Breast epithelium (tissue), 4 donors: ENCODE results near the gene SLC34A3. TPM values are rescaled to one million over a fixed set of nuclear protein-coding genes. Genes with fewer than 3 reads are reported as not detected.

Experiments used
- DNase-seq, 2 donors: peaks; one replicate each; pipeline ENCODE4 v3.0.0-alpha.2; 2019; ENCODE audit warnings: low spot score in 2 of 2
- H3K27ac ChIP-seq, 2 donors: fragments of 200-600 bp; sonication (generic) in 1 of 2; one replicate each; pipeline ENCODE4 v1.5.1; 2016 to 2019; ENCODE audit warnings: mild to moderate bottlenecking in 1 of 2
- H3K27me3 ChIP-seq, 2 donors: fragments of 200-600 bp; sonication (generic) in 1 of 2; one replicate each; pipeline versions ENCODE4 v1.5.1 to v1.6.0; 2017 to 2019; ENCODE audit warnings: control low read depth in 1 of 2, mild to moderate bottlenecking in 1 of 2
- H3K36me3 ChIP-seq: fragments of 200-600 bp; one replicate; pipeline ENCODE4 v1.5.1; 2019
- H3K4me1 ChIP-seq, 2 donors: fragments of 200-600 bp; sonication (generic); one replicate each; pipeline ENCODE4 v1.5.1; 2016 to 2019; ENCODE audit warnings: control low read depth in 1 of 2
- H3K4me3 ChIP-seq, 3 donors: fragments of 200-600 bp; sonication (generic); 1 replicate in 2 of 3; 2 replicates in 1 of 3; pipeline ENCODE4 v1.5.1; 2016 to 2019; ENCODE audit warnings: mild to moderate bottlenecking in 3 of 3, moderate library complexity in 2 of 3
- H3K9me3 ChIP-seq, 2 donors: fragments of 200-600 bp; sonication (generic) in 1 of 2; one replicate each; pipeline ENCODE4 v1.5.1; 2016 to 2019; ENCODE audit warnings: control low read depth in 1 of 2
- CTCF ChIP-seq, 3 donors: fragments of 450-650 bp; IDR thresholded peaks; one replicate each; pipeline ENCODE4 v1.5.1; 2016 to 2017; ENCODE audit warnings: antibody characterized with exemption in 3 of 3, mild to moderate bottlenecking in 3 of 3, moderate library complexity in 3 of 3
- POLR2A ChIP-seq: fragments of 450-650 bp; IDR thresholded peaks from one replicate; pipeline ENCODE4 v1.6.1; 2016; ENCODE audit warnings: antibody characterized with exemption, mild to moderate bottlenecking, moderate library complexity
- POLR2AphosphoS5 ChIP-seq, 3 donors: sonication (generic); formaldehyde crosslinking; IDR thresholded peaks; one replicate each; pipeline ENCODE4 v1.6.1; 2017; ENCODE audit warnings: antibody characterized with exemption in 3 of 3
- intact Hi-C: fragments of 100-400 bp; cut with DNase I; formaldehyde crosslinking; loops from one replicate; pipeline ENCODE4 v1.15.1; 2023; ENCODE audit warnings: low total_unique reads
- total RNA-seq, 3 donors: library from RNA; depleted of rRNA; stranded (reverse); fragments of >200 nt; gene quantifications; one replicate each; pipeline ENCODE4 v1.1.0, GENCODE V29; 2016

SLC34A3 gene
- total RNA-seq, 3 donors from 2014 or later, result not detected

DNA sequence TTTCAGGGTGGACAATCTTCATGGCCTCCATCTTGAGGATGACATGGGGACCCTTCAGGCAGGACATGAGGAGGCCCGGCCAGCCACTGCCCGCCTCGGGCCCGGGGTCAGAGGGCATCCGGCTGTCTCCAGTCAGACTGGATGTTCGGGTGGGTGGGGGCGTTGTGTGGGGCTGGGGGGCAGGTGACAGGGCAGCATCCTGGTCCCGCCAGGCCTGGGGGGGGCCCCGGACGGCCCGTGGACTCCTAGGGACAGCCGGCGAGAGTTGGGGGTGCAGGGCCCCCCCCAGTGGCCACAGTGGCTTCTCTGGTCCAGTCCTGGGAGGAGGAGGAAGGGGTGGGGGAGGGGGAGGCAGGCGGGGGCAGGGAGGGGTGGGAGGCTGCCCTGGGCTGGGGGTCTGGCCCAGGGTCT lies 9.6 kb upstream of the SLC34A3 start:
- H3K9me3 ChIP-seq, result no peaks in the 10 kb centered on the region
- TF ChIP-seq CTCF (IDR thresholded peaks at IDR 0.05), result no peak
- no peak for TF ChIP-seq POLR2AphosphoS5 (IDR thresholded peaks at IDR 0.05)
- TF ChIP-seq POLR2A, result no peak
- no peaks in the 10 kb centered on the region for H3K36me3 ChIP-seq
- intact Hi-C loops, result no loop called here
- no peaks in the 10 kb centered on the region for H3K27me3 ChIP-seq
- DNase-seq, result no peak
- peaks cover 7 to 25% of the 10 kb centered on the region in 2 donors for H3K4me1 ChIP-seq
- no peak overlapping the region for H3K27ac ChIP-seq
- peak overlapping the region; percentile 35 to 85 (median 77) for H3K4me3 ChIP-seq

DNA sequence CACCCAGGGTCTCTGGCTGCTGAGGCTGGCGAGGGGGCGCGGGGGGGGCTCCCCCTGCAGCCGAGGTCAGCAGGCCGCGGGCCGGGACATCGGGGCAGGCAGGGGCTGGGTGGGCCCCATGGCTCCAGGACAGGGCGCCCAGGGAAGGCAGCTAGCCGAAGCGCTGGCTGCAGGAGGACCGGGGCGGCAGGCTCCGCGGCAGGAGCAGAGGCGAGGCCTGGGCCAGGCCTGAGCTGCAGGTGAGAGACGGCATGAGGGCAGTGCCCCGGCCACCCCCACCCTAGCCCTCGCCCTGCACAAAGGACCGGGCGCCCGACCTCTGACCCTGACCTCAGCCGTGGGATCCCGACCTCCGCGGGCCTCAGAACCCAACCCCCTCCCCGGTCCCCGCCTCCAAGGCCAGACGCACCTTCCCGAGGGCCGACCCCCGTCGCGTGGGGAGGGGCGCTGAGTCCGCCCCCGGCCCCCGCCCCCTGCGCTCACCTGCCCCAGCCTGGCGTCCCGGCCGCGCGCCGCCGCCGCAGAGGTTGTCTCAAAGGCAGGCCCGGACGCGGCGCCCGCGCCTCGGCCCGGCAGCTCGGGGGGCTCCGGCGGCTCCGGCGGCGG lies 9.1 kb upstream of the SLC34A3 start:
- no peak for DNase-seq
- TF ChIP-seq POLR2A, result no peak
- TF ChIP-seq POLR2AphosphoS5 (IDR thresholded peaks at IDR 0.05), result no peak
- TF ChIP-seq CTCF (IDR thresholded peaks at IDR 0.05), result no peak
- no peaks in the 10 kb centered on the region for H3K9me3 ChIP-seq
- no peaks in the 10 kb centered on the region for H3K27me3 ChIP-seq
- H3K4me3 ChIP-seq, result peak overlapping the region; percentile 35 to 85 (median 77)
- peak overlapping the region in 1 of 2 donors; percentile 54 for H3K27ac ChIP-seq
- no peaks in the 10 kb centered on the region for H3K36me3 ChIP-seq
- intact Hi-C loops, result no loop called here
- peaks cover 7 to 27% of the 10 kb centered on the region in 2 donors for H3K4me1 ChIP-seq

- intact Hi-C loops, result no loop called here
- Histone ChIP-seq H3K27me3 (no peaks in the 10 kb centered on the region), H3K4me3 (peak within 1 kb of the TSS; percentile 70 to 85 (median 77)), H3K9me3 (no peaks in the 10 kb centered on the region), H3K27ac (peak within 1 kb of the TSS; percentile 92 to 97), H3K4me1 (peaks cover 7 to 24% of the 10 kb centered on the region in 2 donors), H3K36me3 (no peaks in the 10 kb centered on the region)
- no peak for DNase-seq
- TF ChIP-seq POLR2AphosphoS5 (IDR thresholded peaks at IDR 0.05) (no peak), CTCF (IDR thresholded peaks at IDR 0.05) (no peak), POLR2A (no peak)
Observed at GRCh38 chr9:137222190-137223077, 8.3 kb upstream of the SLC34A3 start, which contains the start of gene RNF208. TSS of gene RNF208 (minus strand) at chr9:137222240. CDS start at chr9:137221212, 1,028 bp downstream.

DNA sequence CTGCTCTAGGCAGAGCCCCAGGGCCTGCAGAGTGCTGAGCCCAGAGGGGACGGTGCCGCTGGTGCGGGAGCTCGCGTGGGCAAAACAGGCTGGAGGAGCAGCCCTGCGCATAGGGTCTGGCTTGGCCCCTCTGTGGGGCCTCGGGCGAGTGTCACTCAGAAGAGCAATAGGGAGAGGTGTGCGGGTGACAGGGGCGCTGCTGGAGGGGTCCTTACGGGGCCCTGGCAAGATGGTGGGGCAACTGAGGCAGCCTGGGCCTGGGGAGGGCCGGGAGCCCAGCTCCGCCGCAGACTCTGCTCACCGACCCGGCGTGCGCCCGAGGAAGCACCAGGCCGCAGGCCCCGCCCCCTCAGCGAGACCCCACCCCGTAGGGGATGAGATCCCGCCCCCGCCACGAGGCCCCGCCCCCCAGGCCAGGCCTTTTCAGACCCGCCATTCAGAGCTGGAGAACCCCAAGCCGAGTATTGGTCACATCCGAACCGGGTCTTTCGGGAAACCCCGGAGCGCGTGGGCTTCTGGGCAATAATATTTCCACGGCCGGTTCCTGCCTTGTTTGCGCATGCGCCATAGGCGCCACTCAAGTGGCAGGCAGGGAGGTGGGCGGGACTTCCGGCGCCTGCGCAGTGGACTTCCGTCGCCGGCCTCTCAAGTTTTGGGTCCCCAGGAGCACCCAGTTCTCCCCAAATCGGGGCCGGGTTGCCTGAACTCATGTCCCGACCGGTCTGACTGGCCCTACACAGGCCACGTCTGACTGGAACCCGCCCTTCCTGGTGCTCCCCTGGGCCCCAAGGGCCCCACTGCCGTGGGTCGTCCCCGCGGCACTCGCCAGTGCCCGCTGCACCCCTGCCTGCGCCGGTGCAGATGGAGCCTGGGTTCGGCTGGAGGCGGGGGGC lies 7.4 kb upstream of the SLC34A3 start:
- H3K36me3 ChIP-seq, result no peaks in the 10 kb centered on the region
- peak overlapping the region; percentile 92 to 97 for H3K27ac ChIP-seq
- H3K9me3 ChIP-seq, result no peaks in the 10 kb centered on the region
- peak overlapping the region; percentile 70 to 85 (median 77) for H3K4me3 ChIP-seq
- peak; percentile 97 to 98 for DNase-seq
- TF ChIP-seq POLR2AphosphoS5 (IDR thresholded peaks at IDR 0.05) (no peak), CTCF (IDR thresholded peaks at IDR 0.05) (no peak), POLR2A (peak; percentile 39)
- H3K27me3 ChIP-seq, result peaks cover 0 to 3% of the 10 kb centered on the region in 2 donors
- intact Hi-C loops, result no loop called here
- peaks cover 7 to 15% of the 10 kb centered on the region in 2 donors for H3K4me1 ChIP-seq
